ENCODE results near the gene SHOC2.

- TF ChIP-seq CTCF (IDR thresholded peaks at IDR 0.05) (no peak), POLR2A (IDR thresholded peaks at IDR 0.05) (no peak)
Observed at GRCh38 chr10:110983466-110983865, 64.1 kb downstream of the SHOC2 start.
